ENCODE data around the gene NECTIN2.

Gene NECTIN2

DNA sequence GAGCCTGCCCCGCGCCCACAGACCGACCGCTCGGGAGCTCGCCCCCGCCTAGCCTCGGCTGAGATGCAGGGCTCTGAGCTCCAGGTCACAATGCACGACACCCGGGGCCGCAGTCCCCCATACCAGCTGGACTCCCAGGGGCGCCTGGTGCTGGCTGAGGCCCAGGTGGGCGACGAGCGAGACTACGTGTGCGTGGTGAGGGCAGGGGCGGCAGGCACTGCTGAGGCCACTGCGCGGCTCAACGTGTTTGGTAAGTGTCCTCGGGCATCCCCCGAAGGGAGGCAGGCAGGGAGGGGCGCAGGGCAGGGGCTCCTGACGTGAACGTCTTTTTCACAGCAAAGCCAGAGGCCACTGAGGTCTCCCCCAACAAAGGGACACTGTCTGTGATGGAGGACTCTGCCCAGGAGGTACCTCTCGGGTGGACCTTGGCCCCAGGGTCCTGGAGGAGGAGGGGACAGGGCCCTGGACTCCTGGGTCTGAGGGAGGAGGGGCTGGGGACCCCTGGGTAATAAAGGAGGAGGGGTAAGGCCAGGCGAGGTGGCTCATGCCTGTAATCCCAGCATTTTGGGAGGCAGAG lies 33.9 kb upstream of the NECTIN2 start:
- peaks cover 8% of the 10 kb centered on the region for H3K4me1 ChIP-seq (ENCODE audit: insufficient read depth, insufficient read length)
- no peak overlapping the region for H3K9ac ChIP-seq (ENCODE audit: insufficient read length, low read depth)
- no peak for DNase-seq (ENCODE audit: low read depth, low spot score)
- no peak overlapping the region for H3K4me3 ChIP-seq (ENCODE audit: insufficient read length, low read depth)
- H3K9me3 ChIP-seq (ENCODE audit: insufficient read depth, low read length) = no peaks in the 10 kb centered on the region
- H3K36me3 ChIP-seq (ENCODE audit: insufficient read depth, insufficient read length, low read length) = peaks cover 27% of the 10 kb centered on the region
- no peak for TF ChIP-seq SUZ12 (IDR thresholded peaks at IDR 0.05; ENCODE audit: extremely low read depth, insufficient read depth, insufficient read length)
- no peak for TF ChIP-seq YY1 (IDR thresholded peaks at IDR 0.05; ENCODE audit: insufficient read depth, insufficient read length)
- TF ChIP-seq ZNF274 (IDR thresholded peaks at IDR 0.05; ENCODE audit: low read depth, low read length) = no peak
- H3K27me3 ChIP-seq (ENCODE audit: insufficient read depth, insufficient read length) = peaks cover 21% of the 10 kb centered on the region

DNA sequence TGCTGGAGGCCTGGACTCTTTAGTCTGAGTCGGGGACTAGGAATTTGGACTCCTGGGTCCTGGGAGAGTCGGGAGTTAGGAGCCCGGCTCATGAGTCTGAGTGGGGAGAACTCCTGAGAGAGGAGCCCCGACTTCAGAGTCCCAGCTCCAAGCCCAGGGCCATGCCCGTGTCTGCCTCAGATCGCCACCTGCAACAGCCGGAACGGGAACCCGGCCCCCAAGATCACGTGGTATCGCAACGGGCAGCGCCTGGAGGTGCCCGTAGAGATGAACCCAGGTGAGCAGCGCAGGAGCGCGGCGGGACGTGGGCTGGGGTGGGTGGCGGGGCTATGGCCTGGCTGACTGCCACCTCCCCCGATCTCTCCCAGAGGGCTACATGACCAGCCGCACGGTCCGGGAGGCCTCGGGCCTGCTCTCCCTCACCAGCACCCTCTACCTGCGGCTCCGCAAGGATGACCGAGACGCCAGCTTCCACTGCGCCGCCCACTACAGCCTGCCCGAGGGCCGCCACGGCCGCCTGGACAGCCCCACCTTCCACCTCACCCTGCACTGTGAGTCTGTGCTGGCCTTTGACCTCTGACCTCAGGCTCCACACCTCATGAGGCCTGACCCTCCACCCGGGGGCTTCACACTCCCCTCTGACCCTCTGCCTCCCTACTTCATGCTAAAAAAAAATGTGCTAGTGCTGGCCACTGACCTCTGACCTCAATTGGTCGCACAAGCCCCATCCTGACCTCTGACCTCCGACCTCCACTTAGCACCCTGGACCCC lies 32.8 kb upstream of the NECTIN2 start:
- Histone ChIP-seq H3K27me3 (ENCODE audit: insufficient read depth, insufficient read length) (peaks cover 21% of the 10 kb centered on the region), H3K9ac (ENCODE audit: insufficient read length, low read depth) (no peak overlapping the region), H3K9me3 (ENCODE audit: insufficient read depth, low read length) (no peaks in the 10 kb centered on the region), H3K4me1 (ENCODE audit: insufficient read depth, insufficient read length) (peaks cover 8% of the 10 kb centered on the region), H3K4me3 (ENCODE audit: insufficient read length, low read depth) (no peak overlapping the region), H3K36me3 (ENCODE audit: insufficient read depth, insufficient read length, low read length) (peaks cover 29% of the 10 kb centered on the region)
- TF ChIP-seq YY1 (IDR thresholded peaks at IDR 0.05; ENCODE audit: insufficient read depth, insufficient read length) (no peak), ZNF274 (IDR thresholded peaks at IDR 0.05; ENCODE audit: low read depth, low read length) (no peak), SUZ12 (IDR thresholded peaks at IDR 0.05; ENCODE audit: extremely low read depth, insufficient read depth, insufficient read length) (no peak)
- no peak for DNase-seq (ENCODE audit: low read depth, low spot score)

DNA sequence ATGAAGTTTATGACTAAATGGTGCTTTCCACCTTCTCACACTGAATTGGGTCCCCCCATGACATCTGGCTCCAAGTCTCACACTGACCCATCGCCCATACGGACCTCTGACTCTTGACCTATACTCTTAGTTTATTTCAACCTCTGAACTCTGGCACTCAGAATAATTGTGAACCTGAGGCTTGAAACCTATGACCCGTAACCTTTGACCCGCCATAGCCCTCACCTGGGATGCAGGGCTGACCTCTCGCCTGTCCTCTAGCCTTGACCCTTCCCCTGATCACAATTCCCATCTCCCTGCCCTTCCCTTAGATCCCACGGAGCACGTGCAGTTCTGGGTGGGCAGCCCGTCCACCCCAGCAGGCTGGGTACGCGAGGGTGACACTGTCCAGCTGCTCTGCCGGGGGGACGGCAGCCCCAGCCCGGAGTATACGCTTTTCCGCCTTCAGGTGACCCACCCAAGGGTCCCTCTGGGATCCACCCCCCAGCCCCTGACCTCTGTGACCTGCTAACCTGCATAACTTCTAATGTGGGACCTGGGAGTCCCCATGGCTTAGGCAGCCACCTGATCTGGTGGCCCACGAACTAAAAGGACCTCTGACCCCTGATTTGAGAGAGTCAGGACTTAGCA lies 32.1 kb upstream of the NECTIN2 start:
- DNase-seq (ENCODE audit: low read depth, low spot score) = no peak
- Histone ChIP-seq H3K36me3 (ENCODE audit: insufficient read depth, insufficient read length, low read length) (peaks cover 30% of the 10 kb centered on the region), H3K9me3 (ENCODE audit: insufficient read depth, low read length) (no peaks in the 10 kb centered on the region), H3K4me3 (ENCODE audit: insufficient read length, low read depth) (no peak overlapping the region), H3K9ac (ENCODE audit: insufficient read length, low read depth) (no peak overlapping the region), H3K27me3 (ENCODE audit: insufficient read depth, insufficient read length) (peaks cover 21% of the 10 kb centered on the region), H3K4me1 (ENCODE audit: insufficient read depth, insufficient read length) (peaks cover 8% of the 10 kb centered on the region)
- TF ChIP-seq SUZ12 (IDR thresholded peaks at IDR 0.05; ENCODE audit: extremely low read depth, insufficient read depth, insufficient read length) (no peak), YY1 (IDR thresholded peaks at IDR 0.05; ENCODE audit: insufficient read depth, insufficient read length) (no peak), ZNF274 (IDR thresholded peaks at IDR 0.05; ENCODE audit: low read depth, low read length) (no peak)

DNA sequence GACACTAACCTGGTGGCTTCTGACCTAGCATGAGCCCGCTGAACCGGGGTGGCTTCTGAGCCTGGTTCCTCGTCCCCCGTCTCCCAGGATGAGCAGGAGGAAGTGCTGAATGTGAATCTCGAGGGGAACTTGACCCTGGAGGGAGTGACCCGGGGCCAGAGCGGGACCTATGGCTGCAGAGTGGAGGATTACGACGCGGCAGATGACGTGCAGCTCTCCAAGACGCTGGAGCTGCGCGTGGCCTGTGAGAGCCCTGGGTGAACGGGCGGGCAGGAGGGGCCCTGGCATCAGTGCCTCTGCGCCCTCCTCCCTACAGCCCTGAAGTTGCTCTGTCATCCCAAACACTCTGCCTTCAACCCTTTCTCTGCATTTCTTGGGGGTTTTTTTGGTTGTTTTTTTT lies 31.6 kb upstream of the NECTIN2 start:
- no peak overlapping the region for H3K4me3 ChIP-seq (ENCODE audit: insufficient read length, low read depth)
- H3K9ac ChIP-seq (ENCODE audit: insufficient read length, low read depth) = no peak overlapping the region
- DNase-seq (ENCODE audit: low read depth, low spot score) = no peak
- H3K36me3 ChIP-seq (ENCODE audit: insufficient read depth, insufficient read length, low read length) = peaks cover 35% of the 10 kb centered on the region
- H3K9me3 ChIP-seq (ENCODE audit: insufficient read depth, low read length) = no peaks in the 10 kb centered on the region
- peaks cover 8% of the 10 kb centered on the region for H3K4me1 ChIP-seq (ENCODE audit: insufficient read depth, insufficient read length)
- no peak for TF ChIP-seq SUZ12 (IDR thresholded peaks at IDR 0.05; ENCODE audit: extremely low read depth, insufficient read depth, insufficient read length)
- TF ChIP-seq YY1 (IDR thresholded peaks at IDR 0.05; ENCODE audit: insufficient read depth, insufficient read length) = no peak
- TF ChIP-seq ZNF274 (IDR thresholded peaks at IDR 0.05; ENCODE audit: low read depth, low read length) = no peak
- peaks cover 21% of the 10 kb centered on the region for H3K27me3 ChIP-seq (ENCODE audit: insufficient read depth, insufficient read length)

DNA sequence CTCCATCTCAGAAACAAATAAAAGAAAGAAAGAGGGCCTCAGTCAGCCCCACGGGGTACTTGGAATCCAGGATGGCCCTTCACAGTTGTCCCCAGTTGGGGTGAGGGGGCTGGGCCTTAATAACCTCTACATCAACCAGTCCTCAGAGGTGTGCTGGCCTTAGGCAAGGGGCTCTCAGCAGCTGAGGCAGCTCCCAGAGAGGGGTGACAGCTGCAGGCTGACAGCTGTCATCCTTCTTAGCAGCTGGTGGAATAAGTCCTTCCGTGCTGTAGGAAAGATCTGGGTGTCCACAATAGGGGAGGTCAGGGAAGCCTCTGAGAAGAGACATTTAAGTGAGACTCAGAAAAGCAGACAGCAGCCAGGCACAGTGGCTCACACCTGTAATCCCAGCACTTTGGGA lies 29.8 kb upstream of the NECTIN2 start:
- no peak overlapping the region for H3K4me3 ChIP-seq (ENCODE audit: insufficient read length, low read depth)
- no peak for DNase-seq (ENCODE audit: low read depth, low spot score)
- H3K9ac ChIP-seq (ENCODE audit: insufficient read length, low read depth) = no peak overlapping the region
- H3K9me3 ChIP-seq (ENCODE audit: insufficient read depth, low read length) = no peaks in the 10 kb centered on the region
- no peak for TF ChIP-seq YY1 (IDR thresholded peaks at IDR 0.05; ENCODE audit: insufficient read depth, insufficient read length)
- no peak for TF ChIP-seq ZNF274 (IDR thresholded peaks at IDR 0.05; ENCODE audit: low read depth, low read length)
- TF ChIP-seq SUZ12 (IDR thresholded peaks at IDR 0.05; ENCODE audit: extremely low read depth, insufficient read depth, insufficient read length) = no peak
- H3K27me3 ChIP-seq (ENCODE audit: insufficient read depth, insufficient read length) = peaks cover 19% of the 10 kb centered on the region
- H3K4me1 ChIP-seq (ENCODE audit: insufficient read depth, insufficient read length) = peaks cover 4% of the 10 kb centered on the region
- peaks cover 35% of the 10 kb centered on the region for H3K36me3 ChIP-seq (ENCODE audit: insufficient read depth, insufficient read length, low read length)

DNA sequence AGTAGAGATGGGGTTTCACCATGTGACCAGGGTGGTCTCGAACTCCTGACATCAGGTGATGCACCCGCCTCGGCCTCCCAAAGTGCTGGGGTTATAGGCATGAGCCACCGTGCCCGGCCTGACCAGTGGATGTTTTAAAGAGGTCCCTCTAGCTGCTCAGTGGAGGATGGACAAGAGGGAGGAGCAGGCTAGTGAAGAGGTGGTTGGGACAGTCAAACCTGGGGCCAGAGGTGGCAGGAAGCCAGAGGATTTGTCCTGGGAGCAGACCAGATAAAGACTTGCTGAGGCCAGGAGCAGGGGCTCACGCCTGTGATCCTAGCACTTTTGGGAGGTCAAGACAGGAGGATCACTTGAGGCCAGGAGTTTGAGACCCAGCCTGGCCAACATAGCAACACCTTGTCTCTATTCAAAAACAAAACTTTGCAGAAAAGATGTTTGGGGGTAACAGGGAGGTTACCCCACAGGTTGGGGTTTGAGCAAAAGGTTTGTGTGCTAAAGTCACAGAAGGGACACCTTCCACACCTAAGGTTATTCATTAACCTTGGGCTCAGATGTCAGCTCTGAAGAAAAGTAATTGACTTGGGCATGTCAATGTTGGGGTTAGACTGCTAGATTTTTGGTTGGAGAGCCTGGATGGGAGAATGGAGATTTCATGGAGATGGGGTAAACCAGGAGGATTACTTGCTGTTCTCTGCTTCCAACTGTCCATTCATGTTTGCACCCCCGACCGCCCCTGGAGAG lies 28.2 kb upstream of the NECTIN2 start:
- Histone ChIP-seq H3K9me3 (ENCODE audit: insufficient read depth, low read length) (no peaks in the 10 kb centered on the region), H3K4me3 (ENCODE audit: insufficient read length, low read depth) (no peak overlapping the region), H3K36me3 (ENCODE audit: insufficient read depth, insufficient read length, low read length) (peaks cover 34% of the 10 kb centered on the region), H3K4me1 (ENCODE audit: insufficient read depth, insufficient read length) (no peaks in the 10 kb centered on the region), H3K27me3 (ENCODE audit: insufficient read depth, insufficient read length) (peaks cover 17% of the 10 kb centered on the region), H3K9ac (ENCODE audit: insufficient read length, low read depth) (no peak overlapping the region)
- TF ChIP-seq SUZ12 (IDR thresholded peaks at IDR 0.05; ENCODE audit: extremely low read depth, insufficient read depth, insufficient read length) = no peak
- TF ChIP-seq YY1 (IDR thresholded peaks at IDR 0.05; ENCODE audit: insufficient read depth, insufficient read length) = no peak
- no peak for TF ChIP-seq ZNF274 (IDR thresholded peaks at IDR 0.05; ENCODE audit: low read depth, low read length)
- no peak for DNase-seq (ENCODE audit: low read depth, low spot score)

Measured in NT2/D1 (cell line).